NCI-H2029 treated with DMSO at 0.1 percent for 48 hours (cell line): ENCODE data around the gene CHST3.
"Not testable (repeated sequence)": the region's sequence is repeated elsewhere in the genome, so short reads cannot be mapped to it uniquely, and the experiment has no call there.

Source experiments
- DNase-seq: peaks from one replicate; lab custom pipeline; 2025; lab: John Stamatoyannopoulos, UW

CHST3 gene

GRCh38 chr10:71973777-71974488 is 9.7 kb downstream of the CHST3 start:
- DNase-seq, result no peak

- DNase-seq, result no peak
Measured at GRCh38 chr10:71974489-71975021, 10.4 kb downstream of the CHST3 start.

GRCh38 chr10:71975087-71975870 is 11.1 kb downstream of the CHST3 start:
- no peak for DNase-seq

GRCh38 chr10:71975871-71976725 is 11.9 kb downstream of the CHST3 start:
- DNase-seq, result no peak

- DNase-seq, result not testable (repeated sequence)
Measured at GRCh38 chr10:71977614-71977903, 13.4 kb downstream of the CHST3 start.

- no peak for DNase-seq
Measured at GRCh38 chr10:71978476-71978875, 14.3 kb downstream of the CHST3 start.

- DNase-seq, result no peak
Measured at GRCh38 chr10:71978988-71979691, 14.9 kb downstream of the CHST3 start.

- no peak for DNase-seq
Measured at GRCh38 chr10:71979692-71980062, 15.5 kb downstream of the CHST3 start.

GRCh38 chr10:71980181-71981014 is 16.2 kb downstream of the CHST3 start:
- DNase-seq, result no peak

- DNase-seq, result no peak
Measured at GRCh38 chr10:71981015-71981875, 17.1 kb downstream of the CHST3 start.

GRCh38 chr10:71981876-71982230 is 17.7 kb downstream of the CHST3 start:
- DNase-seq, result no peak

GRCh38 chr10:71982269-71983178 is 18.3 kb downstream of the CHST3 start:
- DNase-seq, result no peak

GRCh38 chr10:71984126-71984808 is 20.1 kb downstream of the CHST3 start:
- no peak for DNase-seq

GRCh38 chr10:71984809-71985388 is 20.7 kb downstream of the CHST3 start:
- DNase-seq, result no peak

- no peak for DNase-seq
Measured at GRCh38 chr10:71985542-71986250, 21.5 kb downstream of the CHST3 start.

GRCh38 chr10:71988895-71989294 is 24.7 kb downstream of the CHST3 start:
- not testable (repeated sequence) for DNase-seq
